Progenitor cell of endocrine pancreas (in vitro differentiated cells): Measurements from ENCODE around the gene CPED1. TPM values are rescaled to one million over a fixed set of nuclear protein-coding genes. Genes with fewer than 3 reads are reported as not detected.

Experiments
- DNase-seq: peaks from one replicate; pipeline ENCODE4 v3.0.0; 2021; ENCODE audit warnings: low spot score; ENCODE audit not compliant: unreplicated experiment
- H3K27ac Mint-ChIP-seq: 2 replicates; pipeline ENCODE4 v1.8.0; 2021; ENCODE audit warnings: mild to moderate bottlenecking, moderate library complexity, mixed read lengths
- H3K27me3 Mint-ChIP-seq: 2 replicates; pipeline ENCODE4 v1.8.0; 2021; ENCODE audit warnings: mixed read lengths
- H3K36me3 Mint-ChIP-seq: 2 replicates; pipeline ENCODE4 v1.8.0; 2022; ENCODE audit warnings: mixed read lengths; ENCODE audit not compliant: insufficient read depth
- H3K4me1 Mint-ChIP-seq: 2 replicates; pipeline ENCODE4 v1.8.0; 2021; ENCODE audit warnings: low read depth, mixed read lengths
- H3K4me3 Mint-ChIP-seq: 2 replicates; pipeline ENCODE4 v1.8.0; 2021; ENCODE audit warnings: low read depth, mild to moderate bottlenecking, moderate library complexity, mixed read lengths
- H3K9me3 Mint-ChIP-seq: 2 replicates; pipeline ENCODE4 v1.8.0; 2021; ENCODE audit warnings: low read depth, mixed read lengths
- CTCF ChIP-seq: fragments of 200-600 bp; sonication (generic); IDR thresholded peaks from one replicate; pipeline ENCODE4 v1.5.0; 2021; ENCODE audit warnings: antibody characterized with exemption, mild to moderate bottlenecking; ENCODE audit not compliant: unreplicated experiment
- total RNA-seq: library from RNA; stranded (reverse); gene quantifications from 2 replicates; pipeline ENCODE4 v1.2.1, GENCODE V29; 2021

CPED1 gene
- total RNA-seq, 1 donor from 2014 or later = 1.1 TPM

GRCh38 chr7:121006711-121007315, 18.3 kb downstream of the CPED1 start:
- Mint-ChIP-seq H3K27me3 (peaks cover 3% of the 10 kb centered on the region), H3K4me3 (no peak overlapping the region), H3K9me3 (no peaks in the 10 kb centered on the region), H3K27ac (no peak overlapping the region), H3K4me1 (peaks cover 3% of the 10 kb centered on the region), H3K36me3 (no peaks in the 10 kb centered on the region)
- no peak for DNase-seq
- TF ChIP-seq CTCF = no peak

GRCh38 chr7:121008816-121009215, 20.3 kb downstream of the CPED1 start:
- Mint-ChIP-seq H3K27me3 (peaks cover 3% of the 10 kb centered on the region), H3K4me3 (no peak overlapping the region), H3K27ac (no peak overlapping the region), H3K36me3 (no peaks in the 10 kb centered on the region), H3K4me1 (peaks cover 3% of the 10 kb centered on the region), H3K9me3 (no peaks in the 10 kb centered on the region)
- DNase-seq = no peak
- no peak for TF ChIP-seq CTCF

GRCh38 chr7:121011401-121011800, 22.9 kb downstream of the CPED1 start:
- no peak for TF ChIP-seq CTCF
- Mint-ChIP-seq H3K4me3 (no peak overlapping the region), H3K36me3 (no peaks in the 10 kb centered on the region), H3K27me3 (no peaks in the 10 kb centered on the region), H3K27ac (no peak overlapping the region), H3K9me3 (no peaks in the 10 kb centered on the region), H3K4me1 (peaks cover 6% of the 10 kb centered on the region)
- no peak for DNase-seq

GRCh38 chr7:121012170-121012874, 23.8 kb downstream of the CPED1 start:
- Mint-ChIP-seq H3K4me3 (no peak overlapping the region), H3K27ac (no peak overlapping the region), H3K27me3 (no peaks in the 10 kb centered on the region), H3K36me3 (no peaks in the 10 kb centered on the region), H3K4me1 (peaks cover 6% of the 10 kb centered on the region), H3K9me3 (no peaks in the 10 kb centered on the region)
- no peak for DNase-seq
- no peak for TF ChIP-seq CTCF

GRCh38 chr7:121012919-121013318, 24.4 kb downstream of the CPED1 start:
- no peak for TF ChIP-seq CTCF
- Mint-ChIP-seq H3K4me3 (no peak overlapping the region), H3K9me3 (no peaks in the 10 kb centered on the region), H3K27ac (no peak overlapping the region), H3K4me1 (peaks cover 3% of the 10 kb centered on the region), H3K27me3 (no peaks in the 10 kb centered on the region), H3K36me3 (no peaks in the 10 kb centered on the region)
- no peak for DNase-seq
